ENCODE data around the gene MTUS2.

MTUS2 gene

GRCh38 chr13:28889086-28889732 is 69.1 kb downstream of the MTUS2 start:
- DNase-seq (ENCODE audit: low read depth), result no peak
- no peak overlapping the region for H3K4me3 ChIP-seq (ENCODE audit: low read length)
- TF ChIP-seq, protein P1, sequence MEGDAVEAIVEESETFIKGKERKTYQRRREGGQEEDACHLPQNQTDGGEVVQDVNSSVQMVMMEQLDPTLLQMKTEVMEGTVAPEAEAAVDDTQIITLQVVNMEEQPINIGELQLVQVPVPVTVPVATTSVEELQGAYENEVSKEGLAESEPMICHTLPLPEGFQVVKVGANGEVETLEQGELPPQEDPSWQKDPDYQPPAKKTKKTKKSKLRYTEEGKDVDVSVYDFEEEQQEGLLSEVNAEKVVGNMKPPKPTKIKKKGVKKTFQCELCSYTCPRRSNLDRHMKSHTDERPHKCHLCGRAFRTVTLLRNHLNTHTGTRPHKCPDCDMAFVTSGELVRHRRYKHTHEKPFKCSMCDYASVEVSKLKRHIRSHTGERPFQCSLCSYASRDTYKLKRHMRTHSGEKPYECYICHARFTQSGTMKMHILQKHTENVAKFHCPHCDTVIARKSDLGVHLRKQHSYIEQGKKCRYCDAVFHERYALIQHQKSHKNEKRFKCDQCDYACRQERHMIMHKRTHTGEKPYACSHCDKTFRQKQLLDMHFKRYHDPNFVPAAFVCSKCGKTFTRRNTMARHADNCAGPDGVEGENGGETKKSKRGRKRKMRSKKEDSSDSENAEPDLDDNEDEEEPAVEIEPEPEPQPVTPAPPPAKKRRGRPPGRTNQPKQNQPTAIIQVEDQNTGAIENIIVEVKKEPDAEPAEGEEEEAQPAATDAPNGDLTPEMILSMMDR (conservative IDR thresholded peaks at IDR 0.05; ENCODE audit: low read depth, low read length), result no peak

DNA sequence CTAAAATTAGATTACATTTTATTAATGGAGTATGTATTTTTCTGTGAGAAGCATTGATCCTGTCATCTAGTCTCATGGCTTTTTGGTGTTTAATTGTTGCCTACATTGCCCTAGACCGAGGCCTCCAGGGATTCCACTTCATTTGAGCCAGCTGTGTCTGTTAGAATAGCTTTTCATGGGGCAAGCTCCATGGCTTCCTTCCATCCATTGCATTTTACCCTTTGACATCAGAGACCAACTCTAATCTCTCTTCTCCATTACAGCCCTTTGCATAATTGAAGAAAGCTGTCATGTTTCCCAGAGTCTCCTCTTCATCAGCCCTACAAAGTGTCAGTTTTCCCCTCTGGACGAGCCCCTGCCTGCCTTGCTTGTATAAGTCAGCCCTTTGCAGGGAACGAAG is 70.6 kb downstream of the MTUS2 start:
- no peak for DNase-seq (ENCODE audit: low read depth)

GRCh38 chr13:28918030-28918429 is 97.9 kb downstream of the MTUS2 start:
- TF ChIP-seq, protein P1 (conservative IDR thresholded peaks at IDR 0.05; ENCODE audit: low read depth, low read length), result no peak
- DNase-seq (ENCODE audit: low read depth), result no peak
- H3K4me3 ChIP-seq (ENCODE audit: low read length), result no peak overlapping the region

More for the DNA sequence above, 70.6 kb downstream of the MTUS2 start:
- TF ChIP-seq, protein P1 (conservative IDR thresholded peaks at IDR 0.05; ENCODE audit: low read depth, low read length), result no peak
- no peak overlapping the region for H3K4me3 ChIP-seq (ENCODE audit: low read length)

DNA sequence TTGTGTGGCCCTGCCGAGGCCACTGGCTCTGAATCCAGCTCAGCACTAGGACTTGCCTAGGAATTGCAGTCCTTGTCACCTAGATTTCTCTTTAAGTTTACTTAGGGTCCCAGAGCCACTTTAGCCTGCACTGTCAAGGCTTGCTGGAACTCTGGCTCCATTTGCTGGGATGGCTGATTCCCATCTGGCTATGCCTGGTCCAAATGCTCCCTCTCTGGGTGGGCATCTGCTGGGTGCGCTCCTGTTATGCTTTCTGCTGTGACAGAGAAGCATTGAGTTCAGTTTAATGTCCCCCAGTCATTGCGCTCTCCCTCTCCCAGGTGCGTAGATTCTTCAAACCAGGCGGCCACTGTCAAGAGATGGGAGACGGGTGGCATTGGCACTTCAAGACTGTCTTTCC is 102.2 kb downstream of the MTUS2 start:
- no peak overlapping the region for H3K4me3 ChIP-seq (ENCODE audit: low read length)
- TF ChIP-seq, protein P1 (conservative IDR thresholded peaks at IDR 0.05; ENCODE audit: low read depth, low read length), result no peak
- DNase-seq (ENCODE audit: low read depth), result no peak

DNA sequence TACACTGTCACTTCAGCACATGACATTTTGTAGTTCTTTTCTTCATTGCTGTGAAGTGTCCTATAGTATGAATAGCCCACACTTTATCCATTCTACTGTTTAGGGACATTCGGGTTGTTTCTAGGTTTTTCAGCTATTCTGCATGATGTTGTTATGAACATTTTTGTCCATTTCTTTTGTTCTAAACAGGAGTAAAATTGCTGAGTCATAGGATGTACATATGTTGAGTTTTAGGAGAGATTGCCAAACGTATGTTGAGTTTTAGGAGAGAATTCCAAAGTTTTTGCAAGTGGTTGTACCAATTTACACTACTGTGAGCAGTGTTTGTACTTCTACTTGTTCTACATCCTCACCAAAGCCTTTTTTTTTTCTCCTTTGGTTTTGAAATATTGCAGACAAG is 115.0 kb downstream of the MTUS2 start:
- H3K4me3 ChIP-seq (ENCODE audit: low read length), result no peak overlapping the region
- DNase-seq (ENCODE audit: low read depth), result no peak
- TF ChIP-seq, protein P1 (conservative IDR thresholded peaks at IDR 0.05; ENCODE audit: low read depth, low read length), result no peak

DNA sequence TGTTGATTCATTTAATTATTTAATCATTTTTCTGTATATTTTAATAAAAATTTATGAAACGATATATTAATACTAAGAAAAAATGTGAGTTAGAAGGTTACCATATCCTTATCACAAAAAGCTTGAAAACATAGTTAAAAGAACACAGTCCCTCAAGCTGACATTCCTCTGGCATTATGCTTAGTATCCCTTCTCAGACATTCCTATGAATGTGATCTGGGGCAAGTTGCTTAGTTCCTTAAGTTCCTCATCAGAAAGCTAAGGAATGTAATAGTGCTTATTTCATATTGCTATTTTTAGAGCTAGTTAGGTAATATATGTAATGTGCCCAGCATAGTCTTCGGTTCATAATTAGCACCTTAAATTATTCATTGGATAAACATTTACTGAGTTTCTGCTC is 122.8 kb downstream of the MTUS2 start:
- DNase-seq (ENCODE audit: low read depth), result no peak
- TF ChIP-seq, protein P1 (conservative IDR thresholded peaks at IDR 0.05; ENCODE audit: low read depth, low read length), result no peak
- H3K4me3 ChIP-seq (ENCODE audit: low read length), result no peak overlapping the region

GRCh38 chr13:28953714-28954418 is 133.7 kb downstream of the MTUS2 start:
- TF ChIP-seq, protein P1 (conservative IDR thresholded peaks at IDR 0.05; ENCODE audit: low read depth, low read length), result no peak
- no peak overlapping the region for H3K4me3 ChIP-seq (ENCODE audit: low read length)
- DNase-seq (ENCODE audit: low read depth), result no peak
